Subcutaneous adipose tissue (tissue), 4 donors: ENCODE measurements around the gene ME2. TPM values are rescaled to one million over a fixed set of nuclear protein-coding genes. Genes with fewer than 3 reads are reported as not detected.

Experiments
- CTCF ChIP-seq: fragments of 450-650 bp; IDR thresholded peaks from one replicate; pipeline ENCODE4 v1.5.1; 2016; ENCODE audit warnings: low read depth, mild to moderate bottlenecking, control low read depth, antibody characterized with exemption, moderate library complexity
- total RNA-seq, 4 donors: library from RNA; depleted of rRNA; stranded (reverse); fragments of >200 nt; gene quantifications; one replicate each; pipeline ENCODE4 v1.1.0, GENCODE V29; 2016

The ME2 gene
- total RNA-seq, 4 donors from 2014 or later = 35.4 to 79.2 (median 55.1) TPM

- TF ChIP-seq CTCF = no peak
Observed at GRCh38 chr18:50906843-50907242, 27.9 kb downstream of the ME2 start.

- TF ChIP-seq CTCF = no peak
Observed at GRCh38 chr18:50909261-50909660, 30.3 kb downstream of the ME2 start.

GRCh38 chr18:50911006-50911405, 32.1 kb downstream of the ME2 start:
- no peak for TF ChIP-seq CTCF

GRCh38 chr18:50917021-50917420, 38.1 kb downstream of the ME2 start:
- no peak for TF ChIP-seq CTCF

- no peak for TF ChIP-seq CTCF
Observed at GRCh38 chr18:50918153-50918552, 39.2 kb downstream of the ME2 start.

- TF ChIP-seq CTCF = no peak
Observed at GRCh38 chr18:50924372-50924771, 45.5 kb downstream of the ME2 start.

GRCh38 chr18:50926521-50926920, 47.6 kb downstream of the ME2 start:
- no peak for TF ChIP-seq CTCF
